ENCODE data around the gene SIL1.

SIL1 gene

GRCh38 chr5:138936968-138937345 lies 261.2 kb downstream of the SIL1 start:
- no peak for TF ChIP-seq CTCF (conservative IDR thresholded peaks at IDR 0.05; ENCODE audit: low read depth, low read length)
- DNase-seq (ENCODE audit: low read depth): no peak
- no peak overlapping the region for H3K4me3 ChIP-seq (ENCODE audit: low read depth, low read length)

GRCh38 chr5:138936225-138936967 lies 261.8 kb downstream of the SIL1 start:
- no peak for DNase-seq (ENCODE audit: low read depth)
- TF ChIP-seq CTCF (conservative IDR thresholded peaks at IDR 0.05; ENCODE audit: low read depth, low read length): no peak
- no peak overlapping the region for H3K4me3 ChIP-seq (ENCODE audit: low read depth, low read length)

GRCh38 chr5:138935466-138935865 lies 262.7 kb downstream of the SIL1 start:
- no peak overlapping the region for H3K4me3 ChIP-seq (ENCODE audit: low read depth, low read length)
- TF ChIP-seq CTCF (conservative IDR thresholded peaks at IDR 0.05; ENCODE audit: low read depth, low read length): no peak
- no peak for DNase-seq (ENCODE audit: low read depth)

GRCh38 chr5:138934971-138935370 lies 263.2 kb downstream of the SIL1 start:
- no peak overlapping the region for H3K4me3 ChIP-seq (ENCODE audit: low read depth, low read length)
- DNase-seq (ENCODE audit: low read depth): no peak
- no peak for TF ChIP-seq CTCF (conservative IDR thresholded peaks at IDR 0.05; ENCODE audit: low read depth, low read length)

- TF ChIP-seq CTCF (conservative IDR thresholded peaks at IDR 0.05; ENCODE audit: low read depth, low read length): no peak
These were observed 264.5 kb downstream of the SIL1 start for GRCh38 chr5:138933522-138934290.

GRCh38 chr5:138932171-138932810 lies 265.9 kb downstream of the SIL1 start:
- peak; percentile 27 for TF ChIP-seq CTCF (conservative IDR thresholded peaks at IDR 0.05; ENCODE audit: low read depth, low read length)
- no peak overlapping the region for H3K4me3 ChIP-seq (ENCODE audit: low read depth, low read length)
- DNase-seq (ENCODE audit: low read depth): no peak

More at GRCh38 chr5:138933522-138934290, 264.5 kb downstream of the SIL1 start:
- no peak for DNase-seq (ENCODE audit: low read depth)
- H3K4me3 ChIP-seq (ENCODE audit: low read depth, low read length): no peak overlapping the region

All from choroid plexus epithelial cell (primary cell).